SU-DHL-6 (cell line): ENCODE data around the gene PRLR.

Experiments
- EZH2phosphoT487 ChIP-seq: fragments of 200-600 bp; sonication (generic), shearing (Covaris generic); conservative IDR thresholded peaks from 2 replicates; pipeline ENCODE4 v1.6.1; 2018; ENCODE audit warnings: mild to moderate bottlenecking, antibody characterized with exemption, low read length, moderate library complexity, mixed read lengths
- TF ChIP-seq, protein P1 (sequence below): fragments of 200-600 bp; sonication (generic); IDR thresholded peaks from one replicate; pipeline ENCODE4 v1.5.1; 2017; ENCODE audit warnings: antibody characterized with exemption, mild to moderate bottlenecking, low read length, moderate library complexity; ENCODE audit not compliant: insufficient read depth, poor library complexity, severe bottlenecking

DNA sequence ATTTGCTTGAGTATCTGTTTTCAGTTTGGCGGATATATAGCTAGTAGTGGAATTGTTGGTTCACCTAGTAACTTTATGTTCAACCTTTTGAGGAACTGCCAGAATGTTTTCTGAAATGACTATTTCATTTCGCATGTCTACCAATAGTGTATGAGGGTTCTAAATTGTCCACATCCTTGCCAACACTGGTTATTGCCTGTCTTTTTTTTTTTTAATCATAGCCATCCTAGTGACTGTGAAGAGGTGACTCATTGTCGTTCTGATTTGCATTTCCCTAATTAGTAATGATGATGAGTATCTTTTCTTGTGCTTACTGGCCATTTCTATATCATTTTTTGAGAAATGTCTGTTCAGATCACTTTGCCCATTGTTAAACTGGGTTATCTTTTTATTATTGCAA, 52.5 kb downstream of the PRLR start:
- TF ChIP-seq, protein P1, sequence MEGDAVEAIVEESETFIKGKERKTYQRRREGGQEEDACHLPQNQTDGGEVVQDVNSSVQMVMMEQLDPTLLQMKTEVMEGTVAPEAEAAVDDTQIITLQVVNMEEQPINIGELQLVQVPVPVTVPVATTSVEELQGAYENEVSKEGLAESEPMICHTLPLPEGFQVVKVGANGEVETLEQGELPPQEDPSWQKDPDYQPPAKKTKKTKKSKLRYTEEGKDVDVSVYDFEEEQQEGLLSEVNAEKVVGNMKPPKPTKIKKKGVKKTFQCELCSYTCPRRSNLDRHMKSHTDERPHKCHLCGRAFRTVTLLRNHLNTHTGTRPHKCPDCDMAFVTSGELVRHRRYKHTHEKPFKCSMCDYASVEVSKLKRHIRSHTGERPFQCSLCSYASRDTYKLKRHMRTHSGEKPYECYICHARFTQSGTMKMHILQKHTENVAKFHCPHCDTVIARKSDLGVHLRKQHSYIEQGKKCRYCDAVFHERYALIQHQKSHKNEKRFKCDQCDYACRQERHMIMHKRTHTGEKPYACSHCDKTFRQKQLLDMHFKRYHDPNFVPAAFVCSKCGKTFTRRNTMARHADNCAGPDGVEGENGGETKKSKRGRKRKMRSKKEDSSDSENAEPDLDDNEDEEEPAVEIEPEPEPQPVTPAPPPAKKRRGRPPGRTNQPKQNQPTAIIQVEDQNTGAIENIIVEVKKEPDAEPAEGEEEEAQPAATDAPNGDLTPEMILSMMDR, result no peak
- TF ChIP-seq EZH2phosphoT487, result no peak
